IPS DF 6.9 (cell line): Measurements from ENCODE around the gene WWOX.

Source experiments
- DNase-seq: peaks from one replicate; pipeline ENCODE4 v3.0.0-alpha.2; 2013; ENCODE audit warnings: low read depth, low spot score
- H3K27ac ChIP-seq: one replicate; pipeline ENCODE4 v1.5.1; 2013; ENCODE audit warnings: low read length, control low read depth
- H3K27me3 ChIP-seq: 2 replicates; pipeline ENCODE4 v1.6.1; 2013; ENCODE audit warnings: mild to moderate bottlenecking, low read length; ENCODE audit not compliant: control insufficient read depth, insufficient read depth
- H3K36me3 ChIP-seq: 2 replicates; pipeline ENCODE4 v1.6.1; 2013; ENCODE audit warnings: low read length; ENCODE audit not compliant: control insufficient read depth, insufficient read depth
- H3K4me1 ChIP-seq: 2 replicates; pipeline ENCODE4 v1.6.1; 2013; ENCODE audit warnings: low read length; ENCODE audit not compliant: control insufficient read depth, insufficient read depth
- H3K4me3 ChIP-seq: 2 replicates; pipeline ENCODE4 v1.5.1; 2013; ENCODE audit warnings: mild to moderate bottlenecking, low read length
- H3K9me3 ChIP-seq: 2 replicates; pipeline ENCODE4 v1.6.1; 2013; ENCODE audit warnings: low read length, inconsistent platforms; ENCODE audit not compliant: control insufficient read depth, insufficient read depth
- WGBS: extraction: QIAGEN DNeasy Blood & Tissue Kit; methylation state at CpG from one replicate; pipeline ENCODE4 v1.1.7; 2013; ENCODE audit warnings: mixed read lengths, missing lambda C conversion rate; ENCODE audit not compliant: insufficient read length, insufficient coverage; 5-methylcytosine and 5-hydroxymethylcytosine counted together

WWOX gene

GRCh38 chr16:78209951-78210661 lies 110.7 kb downstream of the WWOX start:
- no peak overlapping the region for H3K4me3 ChIP-seq
- H3K9me3 ChIP-seq: no peaks in the 10 kb centered on the region
- H3K27ac ChIP-seq: no peak overlapping the region
- no CpG with 5 or more reads among the region's 10 CpGs for WGBS
- peaks cover 3% of the 10 kb centered on the region; the same call in 1 of the 2 replicates for H3K4me1 ChIP-seq
- no peaks in the 10 kb centered on the region for H3K27me3 ChIP-seq
- DNase-seq: no peak
- H3K36me3 ChIP-seq: no peaks in the 10 kb centered on the region

GRCh38 chr16:78211020-78211599 lies 111.7 kb downstream of the WWOX start:
- no peak overlapping the region for H3K4me3 ChIP-seq
- H3K4me1 ChIP-seq: peaks cover 3% of the 10 kb centered on the region; the same call in 1 of the 2 replicates
- DNase-seq: no peak
- no CpG with 5 or more reads among the region's 7 CpGs for WGBS
- no peaks in the 10 kb centered on the region for H3K27me3 ChIP-seq
- H3K36me3 ChIP-seq: no peaks in the 10 kb centered on the region
- no peak overlapping the region for H3K27ac ChIP-seq
- no peaks in the 10 kb centered on the region for H3K9me3 ChIP-seq

- no peak for DNase-seq
- no peaks in the 10 kb centered on the region for H3K36me3 ChIP-seq
- H3K27ac ChIP-seq: no peak overlapping the region
- no CpG with 5 or more reads among the region's 2 CpGs for WGBS
- H3K4me3 ChIP-seq: no peak overlapping the region
- H3K27me3 ChIP-seq: no peaks in the 10 kb centered on the region
- H3K9me3 ChIP-seq: no peaks in the 10 kb centered on the region
- peaks cover 3% of the 10 kb centered on the region; the same call in 1 of the 2 replicates for H3K4me1 ChIP-seq
Measured at GRCh38 chr16:78211946-78212345, 112.5 kb downstream of the WWOX start.

- no peaks in the 10 kb centered on the region for H3K9me3 ChIP-seq
- H3K27ac ChIP-seq: no peak overlapping the region
- DNase-seq: no peak
- H3K4me3 ChIP-seq: no peak overlapping the region
- H3K4me1 ChIP-seq: peaks cover 3% of the 10 kb centered on the region; the same call in 1 of the 2 replicates
- H3K36me3 ChIP-seq: no peaks in the 10 kb centered on the region
- no peaks in the 10 kb centered on the region for H3K27me3 ChIP-seq
- WGBS: no CpG with 5 or more reads among the region's 7 CpGs
Measured at GRCh38 chr16:78212674-78213073, 113.2 kb downstream of the WWOX start.

- Histone ChIP-seq H3K9me3 (no peaks in the 10 kb centered on the region), H3K4me1 (peaks cover 3% of the 10 kb centered on the region; the same call in 1 of the 2 replicates), H3K36me3 (no peaks in the 10 kb centered on the region), H3K27ac (no peak overlapping the region), H3K27me3 (no peaks in the 10 kb centered on the region), H3K4me3 (no peak overlapping the region)
- no CpG with 5 or more reads among the region's 7 CpGs for WGBS
- DNase-seq: no peak
Measured at GRCh38 chr16:78213751-78214150, 114.3 kb downstream of the WWOX start.

- no CpG with 5 or more reads among the region's 9 CpGs for WGBS
- Histone ChIP-seq H3K27ac (no peak overlapping the region), H3K4me3 (no peak overlapping the region)
Measured at GRCh38 chr16:78215222-78215621, 115.8 kb downstream of the WWOX start.

GRCh38 chr16:78216166-78216745 lies 116.8 kb downstream of the WWOX start:
- no peak overlapping the region for H3K27ac ChIP-seq
- no peaks in the 10 kb centered on the region for H3K9me3 ChIP-seq
- H3K4me1 ChIP-seq: peaks cover 3% of the 10 kb centered on the region; the same call in 1 of the 2 replicates
- no peak overlapping the region for H3K4me3 ChIP-seq
- H3K27me3 ChIP-seq: no peaks in the 10 kb centered on the region
- no peak for DNase-seq
- H3K36me3 ChIP-seq: no peaks in the 10 kb centered on the region
- no CpG with 5 or more reads among the region's 4 CpGs for WGBS

More at GRCh38 chr16:78215222-78215621, 115.8 kb downstream of the WWOX start:
- no peak for DNase-seq
- Histone ChIP-seq H3K9me3 (no peaks in the 10 kb centered on the region), H3K27me3 (no peaks in the 10 kb centered on the region), H3K4me1 (peaks cover 3% of the 10 kb centered on the region; the same call in 1 of the 2 replicates), H3K36me3 (no peaks in the 10 kb centered on the region)

- no peaks in the 10 kb centered on the region for H3K27me3 ChIP-seq
- no peaks in the 10 kb centered on the region for H3K36me3 ChIP-seq
- no peak for DNase-seq
- no peak overlapping the region for H3K27ac ChIP-seq
- H3K4me3 ChIP-seq: no peak overlapping the region
- no peaks in the 10 kb centered on the region for H3K4me1 ChIP-seq
- H3K9me3 ChIP-seq: no peaks in the 10 kb centered on the region
- no CpG with 5 or more reads among the region's 7 CpGs for WGBS
Measured at GRCh38 chr16:78217276-78217675, 117.8 kb downstream of the WWOX start.

GRCh38 chr16:78218279-78218678 lies 118.8 kb downstream of the WWOX start:
- WGBS: no CpG with 5 or more reads among the region's 4 CpGs

GRCh38 chr16:78218856-78219651 lies 119.6 kb downstream of the WWOX start:
- WGBS: no CpG with 5 or more reads among the region's 8 CpGs
- H3K36me3 ChIP-seq: no peaks in the 10 kb centered on the region

More at GRCh38 chr16:78218279-78218678, 118.8 kb downstream of the WWOX start:
- DNase-seq: no peak
- no peak overlapping the region for H3K27ac ChIP-seq
- H3K27me3 ChIP-seq: no peaks in the 10 kb centered on the region
- H3K4me3 ChIP-seq: no peak overlapping the region
- H3K4me1 ChIP-seq: no peaks in the 10 kb centered on the region
- H3K9me3 ChIP-seq: no peaks in the 10 kb centered on the region
- no peaks in the 10 kb centered on the region for H3K36me3 ChIP-seq

More at GRCh38 chr16:78218856-78219651, 119.6 kb downstream of the WWOX start:
- no peak overlapping the region for H3K27ac ChIP-seq
- H3K4me1 ChIP-seq: no peaks in the 10 kb centered on the region
- H3K4me3 ChIP-seq: no peak overlapping the region
- no peaks in the 10 kb centered on the region for H3K27me3 ChIP-seq
- H3K9me3 ChIP-seq: no peaks in the 10 kb centered on the region
- DNase-seq: no peak
